Measurements from ENCODE around the gene SIPA1L3.

Gene SIPA1L3

GRCh38 chr19:38093587-38093986, 186.6 kb downstream of the SIPA1L3 start:
- TF ChIP-seq, protein P1, sequence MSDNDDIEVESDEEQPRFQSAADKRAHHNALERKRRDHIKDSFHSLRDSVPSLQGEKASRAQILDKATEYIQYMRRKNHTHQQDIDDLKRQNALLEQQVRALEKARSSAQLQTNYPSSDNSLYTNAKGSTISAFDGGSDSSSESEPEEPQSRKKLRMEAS (IDR thresholded peaks at IDR 0.05): no peak
- TF ChIP-seq EP300 (IDR thresholded peaks at IDR 0.05; ENCODE audit: borderline replicate concordance) (no peak), USF1 (IDR thresholded peaks at IDR 0.05) (no peak), FOXM1 (IDR thresholded peaks at IDR 0.05; ENCODE audit: borderline replicate concordance, low read depth) (no peak), TAF1 (IDR thresholded peaks at IDR 0.05; ENCODE audit: low read depth) (no peak), TEAD4 (IDR thresholded peaks at IDR 0.05) (no peak), RAD21 (IDR thresholded peaks at IDR 0.05; ENCODE audit: low read depth) (no peak), ZBTB7A (IDR thresholded peaks at IDR 0.05; ENCODE audit: low read depth) (no peak), CREB1 (IDR thresholded peaks at IDR 0.05; ENCODE audit: low read depth) (no peak), NFIC (IDR thresholded peaks at IDR 0.05) (no peak), REST (IDR thresholded peaks at IDR 0.05; ENCODE audit: low read depth) (no peak), YY1 (IDR thresholded peaks at IDR 0.05; ENCODE audit: low read depth) (no peak), CEBPB (IDR thresholded peaks at IDR 0.05) (no peak), TCF12 (IDR thresholded peaks at IDR 0.05; ENCODE audit: low read depth) (no peak), EGR1 (IDR thresholded peaks at IDR 0.05) (no peak)

- TF ChIP-seq CREB1 (IDR thresholded peaks at IDR 0.05; ENCODE audit: low read depth): no peak
- TF ChIP-seq RAD21 (IDR thresholded peaks at IDR 0.05; ENCODE audit: low read depth): peak; percentile 64
Observed at GRCh38 chr19:38095411-38096308, 188.7 kb downstream of the SIPA1L3 start.

DNA sequence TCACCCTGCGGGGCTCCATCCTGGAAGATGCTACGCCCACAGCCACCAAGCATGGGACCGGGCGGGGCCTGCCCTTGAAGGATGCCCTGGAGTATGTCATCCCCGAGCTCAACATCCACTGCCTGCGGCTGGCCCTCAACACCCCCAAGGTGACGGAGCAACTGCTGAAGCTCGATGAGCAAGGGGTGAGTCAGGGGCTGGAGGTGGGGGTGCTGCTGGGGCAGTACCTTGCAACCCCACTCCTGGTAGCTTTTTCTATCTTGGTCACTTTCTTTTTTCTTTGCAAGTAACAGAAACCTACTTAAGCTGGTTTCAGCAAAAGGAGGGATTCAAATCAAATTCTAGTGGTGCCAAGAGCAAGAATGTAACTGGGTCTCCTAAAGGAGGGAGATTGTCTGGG, 193.0 kb downstream of the SIPA1L3 start:
- TF ChIP-seq EGR1 (IDR thresholded peaks at IDR 0.05) (no peak), TCF12 (IDR thresholded peaks at IDR 0.05; ENCODE audit: low read depth) (no peak), RAD21 (IDR thresholded peaks at IDR 0.05; ENCODE audit: low read depth) (no peak), FOXM1 (IDR thresholded peaks at IDR 0.05; ENCODE audit: borderline replicate concordance, low read depth) (no peak), CREB1 (IDR thresholded peaks at IDR 0.05; ENCODE audit: low read depth) (no peak), YY1 (IDR thresholded peaks at IDR 0.05; ENCODE audit: low read depth) (no peak), TAF1 (IDR thresholded peaks at IDR 0.05; ENCODE audit: low read depth) (no peak), TEAD4 (IDR thresholded peaks at IDR 0.05) (no peak), CEBPB (IDR thresholded peaks at IDR 0.05) (no peak), USF1 (IDR thresholded peaks at IDR 0.05) (no peak), EP300 (IDR thresholded peaks at IDR 0.05; ENCODE audit: borderline replicate concordance) (no peak), ZBTB7A (IDR thresholded peaks at IDR 0.05; ENCODE audit: low read depth) (no peak), NFIC (IDR thresholded peaks at IDR 0.05) (no peak), REST (IDR thresholded peaks at IDR 0.05; ENCODE audit: low read depth) (no peak)
- TF ChIP-seq, protein P1 (IDR thresholded peaks at IDR 0.05): no peak

- TF ChIP-seq EGR1 (IDR thresholded peaks at IDR 0.05) (no peak), TEAD4 (IDR thresholded peaks at IDR 0.05) (no peak), TCF12 (IDR thresholded peaks at IDR 0.05; ENCODE audit: low read depth) (no peak)
Observed at GRCh38 chr19:38100589-38100988, 193.6 kb downstream of the SIPA1L3 start.

- TF ChIP-seq USF1 (IDR thresholded peaks at IDR 0.05): no peak
- no peak for TF ChIP-seq YY1 (IDR thresholded peaks at IDR 0.05; ENCODE audit: low read depth)
- no peak for TF ChIP-seq RAD21 (IDR thresholded peaks at IDR 0.05; ENCODE audit: low read depth)
- no peak for TF ChIP-seq FOXM1 (IDR thresholded peaks at IDR 0.05; ENCODE audit: borderline replicate concordance, low read depth)
- no peak for TF ChIP-seq CEBPB (IDR thresholded peaks at IDR 0.05)
- no peak for TF ChIP-seq ZBTB7A (IDR thresholded peaks at IDR 0.05; ENCODE audit: low read depth)
- no peak for TF ChIP-seq TAF1 (IDR thresholded peaks at IDR 0.05; ENCODE audit: low read depth)
- TF ChIP-seq EP300 (IDR thresholded peaks at IDR 0.05; ENCODE audit: borderline replicate concordance): no peak
- TF ChIP-seq TCF12 (IDR thresholded peaks at IDR 0.05; ENCODE audit: low read depth): no peak
- no peak for TF ChIP-seq CREB1 (IDR thresholded peaks at IDR 0.05; ENCODE audit: low read depth)
- TF ChIP-seq, protein P1 (IDR thresholded peaks at IDR 0.05): no peak
- no peak for TF ChIP-seq TEAD4 (IDR thresholded peaks at IDR 0.05)
- TF ChIP-seq EGR1 (IDR thresholded peaks at IDR 0.05): no peak
- no peak for TF ChIP-seq REST (IDR thresholded peaks at IDR 0.05; ENCODE audit: low read depth)
Observed at GRCh38 chr19:38101723-38102122, 194.7 kb downstream of the SIPA1L3 start.

All from Ishikawa (cell line).